ENCODE results near the gene ACSBG1. TPM values are rescaled to one million over a fixed set of nuclear protein-coding genes. Genes with fewer than 3 reads are reported as not detected.

Gene ACSBG1, protein sequence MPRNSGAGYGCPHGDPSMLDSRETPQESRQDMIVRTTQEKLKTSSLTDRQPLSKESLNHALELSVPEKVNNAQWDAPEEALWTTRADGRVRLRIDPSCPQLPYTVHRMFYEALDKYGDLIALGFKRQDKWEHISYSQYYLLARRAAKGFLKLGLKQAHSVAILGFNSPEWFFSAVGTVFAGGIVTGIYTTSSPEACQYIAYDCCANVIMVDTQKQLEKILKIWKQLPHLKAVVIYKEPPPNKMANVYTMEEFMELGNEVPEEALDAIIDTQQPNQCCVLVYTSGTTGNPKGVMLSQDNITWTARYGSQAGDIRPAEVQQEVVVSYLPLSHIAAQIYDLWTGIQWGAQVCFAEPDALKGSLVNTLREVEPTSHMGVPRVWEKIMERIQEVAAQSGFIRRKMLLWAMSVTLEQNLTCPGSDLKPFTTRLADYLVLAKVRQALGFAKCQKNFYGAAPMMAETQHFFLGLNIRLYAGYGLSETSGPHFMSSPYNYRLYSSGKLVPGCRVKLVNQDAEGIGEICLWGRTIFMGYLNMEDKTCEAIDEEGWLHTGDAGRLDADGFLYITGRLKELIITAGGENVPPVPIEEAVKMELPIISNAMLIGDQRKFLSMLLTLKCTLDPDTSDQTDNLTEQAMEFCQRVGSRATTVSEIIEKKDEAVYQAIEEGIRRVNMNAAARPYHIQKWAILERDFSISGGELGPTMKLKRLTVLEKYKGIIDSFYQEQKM
- not detected for total RNA-seq

GRCh38 chr15:78234515-78235040 lies at the start of gene ACSBG1:
Gene ACSBG1 (minus strand): TSS chr15:78234565. CDS start chr15:78234501, 64 bp downstream.
- Mint-ChIP-seq H3K36me3 (ENCODE audit: low read depth) (no peaks in the 10 kb centered on the region), H3K27me3 (ENCODE audit: low read depth) (no peaks in the 10 kb centered on the region), H3K27ac (no peak within 1 kb of the TSS), H3K4me3 (no peak within 1 kb of the TSS), H3K9me3 (no peaks in the 10 kb centered on the region), H3K4me1 (ENCODE audit: low read depth) (peaks cover 3% of the 10 kb centered on the region)
- no peak for DNase-seq
- intact Hi-C loops (cut with micrococcal nuclease), result no loop called here
- CTCF ChIA-PET, result no interaction called here

- CTCF ChIA-PET, result interaction anchor here (0.8 to 2.2 kb wide), 6 partner anchors 12 to 374 kb away, joined by 3 to 10 read pairs (median 5); no protein-coding TSS in a partner anchor
- Mint-ChIP-seq H3K36me3 (ENCODE audit: low read depth) (peaks cover 26% of the 10 kb centered on the region), H3K4me3 (no peak overlapping the region), H3K9me3 (no peaks in the 10 kb centered on the region), H3K27me3 (ENCODE audit: low read depth) (no peaks in the 10 kb centered on the region), H3K4me1 (ENCODE audit: low read depth) (no peaks in the 10 kb centered on the region), H3K27ac (peak overlapping the region; percentile 33)
- no peak for DNase-seq
- intact Hi-C loops (cut with micrococcal nuclease), result no loop called here
Observed at GRCh38 chr15:78282324-78282723, 48.0 kb upstream of the ACSBG1 start.

DNA sequence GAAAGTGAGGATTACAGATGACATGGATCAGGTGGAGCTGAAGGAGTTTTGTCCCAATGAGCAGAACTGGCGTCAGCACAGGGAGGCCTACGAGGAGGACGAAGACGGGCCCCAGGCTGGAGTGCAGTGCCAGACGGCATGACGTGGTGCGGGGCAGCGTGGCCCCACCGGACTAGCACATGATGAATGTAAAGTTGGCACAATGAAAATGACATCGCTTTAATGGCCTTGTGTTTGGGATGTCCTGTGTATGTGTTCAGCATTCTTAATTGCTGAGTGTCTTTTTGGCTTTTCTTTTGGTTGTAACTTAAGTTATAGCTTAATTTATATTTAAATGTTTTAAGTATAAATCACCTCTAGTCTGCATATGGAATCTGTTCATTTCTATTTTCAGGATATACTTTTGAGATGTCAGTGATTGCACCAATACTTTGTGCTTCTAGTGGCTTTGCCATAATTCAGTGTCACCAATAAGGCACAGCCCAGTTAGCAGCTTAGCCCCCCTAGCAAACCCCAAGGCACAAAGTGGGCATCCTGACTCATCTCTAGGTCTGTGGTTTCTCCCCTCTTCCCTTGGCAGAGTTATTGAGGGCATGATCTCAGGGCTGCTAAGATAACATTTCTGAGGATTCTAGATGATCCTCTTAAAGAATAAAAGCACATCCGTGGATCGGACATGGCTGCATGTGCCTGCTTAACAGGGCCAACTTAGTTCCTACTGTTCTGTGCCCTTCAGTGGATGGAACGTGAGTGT lies 46.1 kb upstream of the ACSBG1 start:
- Mint-ChIP-seq H3K4me3 (no peak overlapping the region), H3K4me1 (ENCODE audit: low read depth) (no peaks in the 10 kb centered on the region), H3K27ac (no peak overlapping the region), H3K36me3 (ENCODE audit: low read depth) (peaks cover 21% of the 10 kb centered on the region), H3K9me3 (no peaks in the 10 kb centered on the region), H3K27me3 (ENCODE audit: low read depth) (no peaks in the 10 kb centered on the region)
- intact Hi-C loops (cut with micrococcal nuclease), result no loop called here
- CTCF ChIA-PET, result interaction anchor here (1.4 kb wide), 1 partner anchor 14 kb away, joined by 10 read pairs; no protein-coding TSS in a partner anchor
- DNase-seq, result no peak

DNA sequence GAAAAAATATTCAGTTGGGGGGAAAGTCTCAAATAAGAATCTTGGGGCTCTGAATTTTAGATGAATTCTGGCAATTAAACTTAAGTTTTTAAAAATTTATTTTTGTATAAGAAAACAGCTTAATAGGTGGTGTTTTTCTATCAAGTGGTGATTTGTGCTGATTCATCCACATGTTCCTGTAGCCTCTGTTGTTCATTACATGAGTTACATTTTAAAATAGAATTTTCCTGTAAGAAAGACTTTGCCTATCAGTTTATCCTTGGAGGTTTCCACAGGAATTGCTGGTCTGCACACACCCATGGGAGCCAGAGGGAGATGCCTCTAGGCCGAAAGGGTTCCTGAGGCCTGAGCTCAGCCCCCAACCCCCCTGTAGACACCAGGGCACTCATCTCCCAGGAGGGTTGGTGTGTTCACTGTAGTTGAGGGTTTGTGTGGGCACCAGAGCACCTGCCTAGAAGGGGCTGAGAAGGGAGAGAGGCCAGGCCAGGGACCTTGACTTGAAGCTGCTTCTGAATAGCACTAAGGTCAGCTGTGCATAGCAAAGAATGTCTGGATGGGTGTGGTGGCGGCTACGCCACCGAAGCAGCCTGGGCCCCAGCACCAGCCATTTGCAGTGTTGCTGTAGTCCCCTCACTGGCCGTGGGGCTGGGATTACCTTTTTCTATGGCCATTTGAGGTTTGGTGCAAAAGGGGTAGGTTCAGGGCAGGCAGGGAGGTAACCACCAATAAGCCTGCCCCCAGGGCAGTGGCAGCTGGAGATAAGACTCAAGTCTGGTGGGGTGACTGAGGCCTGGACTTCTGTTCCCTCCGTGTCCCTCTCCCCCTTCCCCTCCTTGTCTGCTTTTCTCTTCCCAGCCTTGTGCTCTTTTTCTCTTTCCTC lies 41.9 kb upstream of the ACSBG1 start:
- intact Hi-C loops (cut with micrococcal nuclease), result no loop called here
- Mint-ChIP-seq H3K9me3 (no peaks in the 10 kb centered on the region), H3K4me1 (ENCODE audit: low read depth) (peaks cover 2% of the 10 kb centered on the region), H3K36me3 (ENCODE audit: low read depth) (peaks cover 27% of the 10 kb centered on the region), H3K27ac (no peak overlapping the region), H3K27me3 (ENCODE audit: low read depth) (no peaks in the 10 kb centered on the region), H3K4me3 (no peak overlapping the region)
- CTCF ChIA-PET, result no interaction called here
- DNase-seq, result no peak

- CTCF ChIA-PET, result interaction anchor here (0.6 kb wide), 1 partner anchor 266 kb away, joined by 4 read pairs; no protein-coding TSS in a partner anchor
Observed at GRCh38 chr15:78274994-78275393, 40.6 kb upstream of the ACSBG1 start.

GRCh38 chr15:78272776-78273175 lies 38.4 kb upstream of the ACSBG1 start:
- H3K9me3 Mint-ChIP-seq, result no peaks in the 10 kb centered on the region
- peaks cover 16% of the 10 kb centered on the region for H3K4me1 Mint-ChIP-seq (ENCODE audit: low read depth)
- CTCF ChIA-PET, result no interaction called here
- intact Hi-C loops (cut with micrococcal nuclease), result no loop called here
- no peaks in the 10 kb centered on the region for H3K27me3 Mint-ChIP-seq (ENCODE audit: low read depth)
- H3K4me3 Mint-ChIP-seq, result no peak overlapping the region
- DNase-seq, result no peak
- H3K36me3 Mint-ChIP-seq (ENCODE audit: low read depth), result peaks cover 15% of the 10 kb centered on the region
- H3K27ac Mint-ChIP-seq, result no peak overlapping the region

More at GRCh38 chr15:78274994-78275393, 40.6 kb upstream of the ACSBG1 start:
- Mint-ChIP-seq H3K4me3 (no peak overlapping the region), H3K27ac (no peak overlapping the region), H3K9me3 (no peaks in the 10 kb centered on the region), H3K36me3 (ENCODE audit: low read depth) (peaks cover 24% of the 10 kb centered on the region), H3K27me3 (ENCODE audit: low read depth) (no peaks in the 10 kb centered on the region), H3K4me1 (ENCODE audit: low read depth) (peaks cover 5% of the 10 kb centered on the region)
- intact Hi-C loops (cut with micrococcal nuclease), result no loop called here
- DNase-seq, result no peak

DNA sequence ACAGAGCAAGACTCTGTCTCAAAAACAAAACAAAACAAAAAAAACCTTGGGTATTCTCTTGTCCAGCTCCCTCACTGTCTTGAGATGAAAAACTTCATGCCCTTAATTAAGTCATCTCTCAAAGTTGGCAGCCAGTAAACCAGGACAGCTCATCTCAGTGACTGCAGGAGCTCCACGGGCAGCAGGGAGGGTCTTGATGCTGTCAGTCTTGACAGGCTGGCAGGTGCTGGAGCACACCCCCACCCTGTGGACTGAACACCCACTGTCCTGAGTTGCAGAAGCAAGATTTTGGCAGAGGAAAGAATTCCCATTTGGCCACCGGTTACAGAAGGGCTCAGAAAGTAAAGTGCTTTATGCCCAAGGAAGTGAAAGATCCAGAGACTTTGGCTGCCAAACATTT lies 38.0 kb upstream of the ACSBG1 start:
- DNase-seq, result no peak
- intact Hi-C loops (cut with micrococcal nuclease), result no loop called here
- Mint-ChIP-seq H3K4me3 (no peak overlapping the region), H3K9me3 (no peaks in the 10 kb centered on the region), H3K36me3 (ENCODE audit: low read depth) (peaks cover 15% of the 10 kb centered on the region), H3K27me3 (ENCODE audit: low read depth) (no peaks in the 10 kb centered on the region), H3K27ac (no peak overlapping the region), H3K4me1 (ENCODE audit: low read depth) (peaks cover 21% of the 10 kb centered on the region)
- CTCF ChIA-PET, result interaction anchor here (1.0 kb wide), 1 partner anchor 151 kb away, joined by 3 read pairs; no protein-coding TSS in a partner anchor

GRCh38 chr15:78266806-78267205 lies 32.4 kb upstream of the ACSBG1 start:
- peak overlapping the region; percentile 7 for H3K4me3 Mint-ChIP-seq
- CTCF ChIA-PET, result interaction anchor here (1.0 to 2.7 kb wide), 3 partner anchors 16 to 32 kb away, joined by 4 to 10 read pairs (median 8); partner anchors contain the start of gene SKIC8
- peak overlapping the region; percentile 3 for H3K27ac Mint-ChIP-seq
- no peak for DNase-seq
- no peaks in the 10 kb centered on the region for H3K9me3 Mint-ChIP-seq
- H3K4me1 Mint-ChIP-seq (ENCODE audit: low read depth), result peaks cover 39% of the 10 kb centered on the region
- H3K36me3 Mint-ChIP-seq (ENCODE audit: low read depth), result peaks cover 9% of the 10 kb centered on the region
- intact Hi-C loops (cut with micrococcal nuclease), result loop anchor here (1.0 kb wide), 1 partner anchor 32 kb away; the partner anchor contains the start of gene SKIC8
- H3K27me3 Mint-ChIP-seq (ENCODE audit: low read depth), result no peaks in the 10 kb centered on the region

DNA sequence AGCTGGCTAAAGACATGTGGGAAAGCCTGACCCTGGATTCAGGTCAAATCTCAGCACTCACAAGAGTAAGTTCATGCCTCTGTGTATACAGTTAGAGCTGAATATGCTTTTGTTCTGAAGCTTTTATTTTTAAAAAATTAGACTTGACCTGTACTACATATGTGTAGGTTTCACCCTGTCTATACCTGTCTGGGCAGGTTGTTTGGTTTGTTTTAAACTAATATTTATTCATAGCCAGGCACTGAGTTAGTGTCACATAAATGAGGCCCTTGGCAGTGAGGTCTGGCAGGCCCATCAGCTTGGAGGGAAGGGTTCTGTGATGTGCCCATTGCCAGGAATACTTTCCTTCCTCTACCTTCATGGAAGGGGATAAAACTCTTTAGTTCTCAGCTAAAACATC lies 31.9 kb upstream of the ACSBG1 start:
- intact Hi-C loops (cut with micrococcal nuclease), result loop anchor here (1.0 kb wide), 1 partner anchor 33 kb away; the partner anchor contains the start of gene SKIC8
- CTCF ChIA-PET, result interaction anchor here (0.6 to 2.7 kb wide), 9 partner anchors 17 to 245 kb away, joined by 3 to 10 read pairs (median 4); partner anchors contain the start of gene SKIC8
- peaks cover 6% of the 10 kb centered on the region for H3K36me3 Mint-ChIP-seq (ENCODE audit: low read depth)
- peak overlapping the region; percentile 3 for H3K27ac Mint-ChIP-seq
- peaks cover 39% of the 10 kb centered on the region for H3K4me1 Mint-ChIP-seq (ENCODE audit: low read depth)
- no peak for DNase-seq
- H3K4me3 Mint-ChIP-seq, result peak overlapping the region; percentile 84
- H3K9me3 Mint-ChIP-seq, result no peaks in the 10 kb centered on the region
- H3K27me3 Mint-ChIP-seq (ENCODE audit: low read depth), result no peaks in the 10 kb centered on the region

- peak overlapping the region; percentile 83 for H3K27ac Mint-ChIP-seq
- peak; percentile 31 for DNase-seq
Observed at GRCh38 chr15:78265752-78266224, 31.4 kb upstream of the ACSBG1 start.

DNA sequence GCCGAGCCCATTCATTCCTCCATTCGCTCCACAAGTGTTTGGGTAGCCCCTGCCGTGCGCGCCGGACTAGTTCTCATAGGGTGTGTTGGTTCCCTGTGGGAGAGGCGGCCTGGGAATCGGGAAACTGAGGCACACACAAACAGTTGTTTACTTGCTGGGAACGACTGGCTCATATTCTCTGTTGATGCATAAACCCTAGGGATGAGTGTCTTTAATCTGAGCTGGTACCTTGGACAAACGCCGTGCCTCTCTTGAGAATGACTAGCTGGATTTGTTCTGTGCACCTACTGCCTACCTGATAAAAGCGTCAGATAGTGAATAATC lies 30.7 kb upstream of the ACSBG1 start:
- CTCF ChIA-PET, result interaction anchor here (0.6 to 2.7 kb wide), 7 partner anchors 22 to 359 kb away, joined by 3 to 10 read pairs (median 4); partner anchors contain the start of gene SKIC8
- H3K36me3 Mint-ChIP-seq (ENCODE audit: low read depth), result peaks cover 6% of the 10 kb centered on the region
- peak overlapping the region; percentile 84 for H3K4me3 Mint-ChIP-seq
- peak overlapping the region; percentile 83 for H3K27ac Mint-ChIP-seq
- H3K27me3 Mint-ChIP-seq (ENCODE audit: low read depth), result no peaks in the 10 kb centered on the region
- intact Hi-C loops (cut with micrococcal nuclease), result no loop called here
- no peaks in the 10 kb centered on the region for H3K9me3 Mint-ChIP-seq
- H3K4me1 Mint-ChIP-seq (ENCODE audit: low read depth), result peaks cover 35% of the 10 kb centered on the region
- DNase-seq, result no peak

More at GRCh38 chr15:78265752-78266224, 31.4 kb upstream of the ACSBG1 start:
- CTCF ChIA-PET, result interaction anchor here (0.6 to 2.7 kb wide), 10 partner anchors 17 to 245 kb away, joined by 3 to 10 read pairs (median 4); partner anchors contain the start of gene SKIC8
- intact Hi-C loops (cut with micrococcal nuclease), result loop anchor here (1.0 kb wide), 1 partner anchor 34 kb away; the partner anchor contains the start of gene SKIC8
- Mint-ChIP-seq H3K36me3 (ENCODE audit: low read depth) (peaks cover 6% of the 10 kb centered on the region), H3K27me3 (ENCODE audit: low read depth) (no peaks in the 10 kb centered on the region), H3K9me3 (no peaks in the 10 kb centered on the region), H3K4me3 (peak overlapping the region; percentile 84), H3K4me1 (ENCODE audit: low read depth) (peaks cover 39% of the 10 kb centered on the region)
